NK-92 (cell line): ENCODE measurements around the gene COPE.

Source experiments
- DNase-seq: peaks from one replicate; lab custom pipeline; 2025; ENCODE audit not compliant: unreplicated experiment; lab: John Stamatoyannopoulos, UW

The COPE gene

GRCh38 chr19:18895038-18895823 is 24.0 kb downstream of the COPE start:
- no peak for DNase-seq

GRCh38 chr19:18894254-18895037 is 24.7 kb downstream of the COPE start:
- no peak for DNase-seq

- no peak for DNase-seq
These were observed 25.5 kb downstream of the COPE start for GRCh38 chr19:18893587-18894253.

- no peak for DNase-seq
These were observed 29.0 kb downstream of the COPE start for GRCh38 chr19:18889949-18890745.

- no peak for DNase-seq
These were observed 32.2 kb downstream of the COPE start for GRCh38 chr19:18886972-18887371.

GRCh38 chr19:18883526-18884304 is 35.5 kb downstream of the COPE start:
- DNase-seq, result no peak

- DNase-seq, result no peak
These were observed 37.7 kb downstream of the COPE start for GRCh38 chr19:18881491-18881890.

GRCh38 chr19:18879579-18880373 is 39.4 kb downstream of the COPE start:
- no peak for DNase-seq

GRCh38 chr19:18878858-18879578 is 40.2 kb downstream of the COPE start:
- no peak for DNase-seq

GRCh38 chr19:18878058-18878797 is 41.0 kb downstream of the COPE start:
- no peak for DNase-seq

- DNase-seq, result no peak
These were observed 42.3 kb downstream of the COPE start for GRCh38 chr19:18876865-18877264.

GRCh38 chr19:18875726-18876125 is 43.5 kb downstream of the COPE start:
- DNase-seq, result no peak

GRCh38 chr19:18871543-18871942 is 47.6 kb downstream of the COPE start:
- no peak for DNase-seq

GRCh38 chr19:18870531-18871172 is 48.5 kb downstream of the COPE start:
- no peak for DNase-seq

- no peak for DNase-seq
These were observed 49.2 kb downstream of the COPE start for GRCh38 chr19:18869781-18870530.

GRCh38 chr19:18869023-18869618 is 50.1 kb downstream of the COPE start:
- no peak for DNase-seq
